Tongue (tissue), 2 donors: Measurements from ENCODE around the gene FIBIN. TPM values are rescaled to one million over a fixed set of nuclear protein-coding genes. Genes with fewer than 3 reads are reported as not detected.

Experiments
- DNase-seq: peaks from one replicate; pipeline ENCODE4 v3.0.0-alpha.2; 2015
- total RNA-seq: library from RNA; depleted of rRNA; stranded (reverse); fragments of >200 nt; gene quantifications from one replicate; pipeline ENCODE4 v1.2.3, GENCODE V29; 2014

The FIBIN gene
- total RNA-seq, 1 donor from 2014 or later, result 99.0 TPM

DNA sequence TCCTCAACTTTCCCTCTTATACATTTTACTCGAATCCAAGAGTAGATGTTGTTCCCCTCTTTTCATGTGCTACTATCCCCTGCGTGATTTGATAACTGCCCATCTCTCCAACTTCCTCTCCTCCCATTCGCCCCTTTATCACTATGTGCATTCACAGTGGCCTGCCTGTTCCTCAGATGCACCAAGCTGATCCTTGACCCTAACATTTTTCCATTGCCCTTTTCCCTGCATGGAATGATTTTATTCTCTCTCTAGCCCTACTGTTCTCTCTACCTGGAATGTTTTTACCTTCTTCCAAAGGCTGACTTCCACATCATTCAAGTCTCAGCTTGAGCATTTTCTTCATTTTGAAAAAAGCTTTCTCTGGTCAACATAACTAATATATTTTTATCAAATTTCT lies 31.0 kb downstream of the FIBIN start:
- no peak for DNase-seq

DNA sequence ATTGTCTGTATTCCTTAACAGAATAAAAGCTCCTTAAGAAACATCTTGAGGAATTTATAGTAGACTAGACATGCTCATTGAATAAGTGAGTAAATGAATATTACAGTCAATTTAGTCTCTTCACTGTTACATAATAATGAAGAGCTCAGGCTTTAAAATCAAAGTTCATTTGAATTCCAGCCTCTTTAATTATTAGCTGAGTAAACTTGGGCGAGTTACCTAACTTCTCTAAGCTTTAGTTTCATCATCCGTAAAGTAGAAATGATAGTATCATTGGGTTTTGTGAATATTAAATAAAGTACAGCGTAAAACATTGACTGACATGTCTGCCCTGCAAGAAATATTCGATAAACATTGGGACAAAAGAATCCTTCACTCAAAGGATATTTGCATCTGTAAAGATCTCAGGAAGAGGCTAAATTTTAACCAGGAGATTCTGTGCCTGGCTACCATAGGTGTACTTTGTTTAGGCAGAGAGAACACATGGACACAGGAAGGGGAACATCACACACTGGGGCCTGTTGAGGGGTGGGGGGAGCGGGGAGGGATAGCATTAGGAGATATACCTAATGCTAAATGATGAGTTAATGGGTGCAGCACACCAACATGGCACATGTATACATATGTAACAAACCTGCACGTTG lies 31.5 kb downstream of the FIBIN start:
- no peak for DNase-seq

DNA sequence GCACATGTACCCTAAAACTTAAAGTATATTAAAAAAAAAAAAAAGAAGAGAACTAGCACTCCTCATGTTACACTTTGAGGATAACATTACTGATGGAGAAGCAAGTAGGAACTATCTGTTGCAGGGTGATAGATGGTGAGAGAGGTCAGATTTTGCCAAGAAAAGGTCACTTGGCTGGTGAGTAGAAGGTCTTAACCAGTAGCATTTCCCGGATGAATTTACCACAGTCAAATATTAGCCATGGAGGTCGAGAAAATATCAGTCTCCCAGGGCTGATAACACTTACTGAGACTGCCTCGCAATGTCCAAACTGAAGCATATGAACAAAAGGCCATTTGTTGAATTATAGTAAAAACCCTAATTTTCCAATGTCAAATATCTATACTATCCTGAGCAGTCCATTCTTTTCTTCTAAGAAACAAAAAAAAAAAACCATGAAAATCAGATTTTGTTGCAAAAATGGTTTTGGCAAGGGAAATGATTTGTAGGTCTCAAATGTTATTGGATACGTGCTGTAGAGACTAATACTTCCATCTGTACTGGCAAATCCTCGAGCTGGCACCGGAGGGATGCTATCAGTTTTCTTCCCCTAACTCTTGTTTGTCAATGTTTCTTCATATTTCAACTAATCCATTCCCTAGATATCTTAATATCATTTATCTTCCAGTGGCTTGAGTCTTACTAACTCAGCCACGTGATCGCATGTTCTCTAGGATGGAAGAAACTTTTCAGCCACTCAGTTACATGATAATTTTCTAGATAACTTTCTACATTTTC lies 32.2 kb downstream of the FIBIN start:
- peak; percentile 87 for DNase-seq

- DNase-seq, result peak; percentile 94
Measured at GRCh38 chr11:27028561-27028965, 34.7 kb downstream of the FIBIN start.

DNA sequence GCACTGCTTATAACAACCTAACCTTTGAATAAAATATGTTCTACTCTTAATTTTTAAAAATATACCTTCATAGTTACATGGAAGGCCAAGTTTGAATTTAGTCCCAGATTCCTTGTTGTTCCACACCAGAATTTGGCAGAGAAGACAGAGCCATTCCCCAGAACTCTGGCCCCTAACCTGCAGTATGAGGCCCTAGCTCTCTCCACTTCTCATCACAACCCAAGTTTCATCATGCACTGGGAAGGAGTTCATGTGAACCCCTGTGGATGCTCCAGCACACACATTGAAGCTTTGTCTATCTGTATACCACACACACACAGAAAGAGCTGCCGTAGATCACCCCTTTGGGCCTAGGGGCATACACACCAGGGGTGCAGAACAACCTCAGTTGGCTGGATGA lies 36.1 kb downstream of the FIBIN start:
- DNase-seq, result no peak

DNA sequence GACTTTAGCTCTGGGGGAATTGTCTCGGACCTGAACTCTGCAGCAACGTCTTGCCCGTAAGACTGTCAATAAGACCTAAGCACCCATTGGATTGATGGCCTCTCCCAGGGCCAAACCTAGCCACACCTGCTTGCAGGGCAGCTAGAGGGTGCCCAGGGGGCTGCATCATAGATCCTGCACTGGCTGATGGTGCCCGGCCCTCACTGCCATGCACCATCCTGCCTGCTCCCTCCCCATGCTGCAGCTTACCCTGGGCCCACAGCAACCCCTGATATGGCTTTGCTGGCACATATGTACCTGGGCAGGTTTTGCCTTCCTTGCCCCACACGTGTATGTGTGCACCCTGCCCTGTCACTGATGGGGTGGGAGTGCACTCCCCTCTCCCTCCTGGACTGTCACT lies 37.8 kb downstream of the FIBIN start:
- no peak for DNase-seq

DNA sequence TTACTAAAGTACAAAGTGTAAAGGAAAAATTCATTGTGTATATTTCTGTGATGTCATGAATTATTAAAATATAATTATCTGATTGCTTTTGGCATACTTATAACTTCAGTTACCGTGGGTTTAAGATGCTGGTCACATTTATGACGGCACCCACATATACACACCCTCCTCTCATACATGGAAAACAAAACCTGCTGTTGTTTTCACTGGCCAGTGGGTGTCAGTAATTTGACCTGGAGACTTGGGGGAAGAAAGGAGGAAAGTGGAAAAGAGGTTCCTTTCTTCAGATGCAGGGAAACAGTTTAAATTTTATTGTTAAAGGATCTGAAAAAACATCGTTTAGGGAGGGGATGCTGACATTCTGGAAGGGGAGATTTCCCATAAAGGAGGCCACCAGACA lies 46.0 kb downstream of the FIBIN start:
- no peak for DNase-seq

GRCh38 chr11:27040302-27041115 lies 46.6 kb downstream of the FIBIN start, which contains the start of gene BBOX1:
Gene BBOX1 (plus strand): TSS chr11:27040815. CDS start chr11:27055431, 14,616 bp downstream.
- no peak for DNase-seq

- peak; percentile 88 for DNase-seq
Measured at GRCh38 chr11:27041141-27041899, 47.4 kb downstream of the FIBIN start.

Other genes starting within 250 kb of the FIBIN start
- gene BBOX1, start 46.7 kb downstream of the FIBIN start, total RNA-seq, result 1.1 TPM